ENCODE measurements around the gene LIN9. TPM values are rescaled to one million over a fixed set of nuclear protein-coding genes. Genes with fewer than 3 reads are reported as not detected.
A peak's percentile ranks its signal among the peaks of the same experiment; 100 is the strongest.

The LIN9 gene
- total and polyA plus RNA-seq, 2 of the 8 experiments (the other 6 are each of a cell fraction or from before 2014, with no cell fraction given) = 5.6 to 12.6 TPM

DNA sequence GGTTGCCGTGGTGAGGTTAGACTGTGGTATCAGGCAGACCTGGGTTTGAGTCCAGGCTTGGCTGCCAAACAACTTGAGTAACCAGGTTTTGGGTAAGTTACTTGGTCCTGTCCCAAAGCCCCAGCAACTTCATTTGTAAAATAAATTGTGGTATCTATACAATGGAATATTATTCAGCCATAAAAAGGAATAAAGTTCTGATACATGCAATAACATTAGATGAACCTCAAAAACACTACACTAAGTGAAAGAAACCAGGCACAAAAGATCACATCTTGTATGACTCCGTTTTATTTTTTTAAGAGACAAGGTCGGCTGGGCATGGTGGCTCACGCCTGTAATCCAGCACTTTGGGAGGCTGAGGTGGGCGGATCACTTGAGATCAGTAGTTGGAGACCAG lies 101.9 kb downstream of the LIN9 start:
- H3K36me3 ChIP-seq (ENCODE audit: control insufficient read depth in 2 of 4, insufficient read depth in 4 of 4, low read length in 3 of 4) = no peaks in the 10 kb centered on the region
- no peaks in the 10 kb centered on the region for H3K79me2 ChIP-seq (ENCODE audit: control insufficient read depth in 1 of 2, insufficient read depth in 2 of 2, low read length in 2 of 2)
- H2BK12ac ChIP-seq (ENCODE audit: low read depth, low read length) = peak overlapping the region; percentile 72; the same call in 1 of the 2 replicates
- no peak for FAIRE-seq
- no peak overlapping the region for H2BK20ac ChIP-seq (ENCODE audit: low read length)
- WGBS, 2 experiments (ENCODE audit: extremely low coverage in 1 of 2, insufficient coverage in 1 of 2, insufficient read length in 1 of 2, insufficient replicate concordance in 2 of 2, low coverage in 1 of 2, low lambda C conversion rate in 2 of 2, missing lambda C conversion rate in 1 of 2) = 91% methylated on average over 5 of the region's 5 CpGs; no CpG with 5 or more reads in 1 of the 2 experiments
- no peak overlapping the region for H3K4me2 ChIP-seq (ENCODE audit: insufficient read depth in 1 of 2, low read depth in 2 of 2, low read length in 2 of 2)
- no peak overlapping the region for H3K14ac ChIP-seq (ENCODE audit: insufficient read length)
- H4K8ac ChIP-seq (ENCODE audit: extremely low read depth, insufficient read depth, low read length) = no peak overlapping the region
- H2BK120ac ChIP-seq (replicated peaks; ENCODE audit: low read depth, low read length) = no peak overlapping the region
- H2BK5ac ChIP-seq (ENCODE audit: low read depth, low read length) = no peak overlapping the region
- H2AK5ac ChIP-seq (ENCODE audit: low read depth, low read length) = no peak overlapping the region
- H3K27ac ChIP-seq (ENCODE audit: low read depth, low read length) = no peak overlapping the region
- H3K79me1 ChIP-seq (ENCODE audit: low read depth, low read length) = no peaks in the 10 kb centered on the region
- H4K5ac ChIP-seq (ENCODE audit: insufficient read length, low read depth, low read length) = no peak overlapping the region
- H3K4me3 ChIP-seq (ENCODE audit: extremely low read depth in 1 of 4, insufficient read depth in 2 of 4, low read depth in 3 of 4, low read length in 4 of 4) = no peak overlapping the region
- peaks cover 0 to 4% (median 1%) of the 10 kb centered on the region in 4 experiments; a peak in 2 of 7 replicates for H3K27me3 ChIP-seq (replicated peaks in 1 of 4; ENCODE audit: control insufficient read depth in 3 of 4, extremely low read depth in 1 of 4, insufficient read depth in 3 of 4, low read length in 3 of 4)
- ChIA-PET POLR2A (ENCODE audit: partially characterized antibody) (no interaction called here), CTCF (ENCODE audit: partially characterized antibody) (interaction anchor here (0.7 kb wide), 1 partner anchor 9 kb away, joined by 6 read pairs; no protein-coding TSS in a partner anchor)
- H3K18ac ChIP-seq (ENCODE audit: extremely low read depth, low read length) = no peak overlapping the region
- H3K23me2 ChIP-seq (ENCODE audit: low read depth, low read length) = no peaks in the 10 kb centered on the region
- H2BK15ac ChIP-seq (ENCODE audit: low read length) = no peak overlapping the region
- DNase-seq (ENCODE audit: low read depth in 1 of 2, low spot score in 2 of 2) = no peak
- peaks cover 4 to 14% (median 8%) of the 10 kb centered on the region in 4 experiments for H3K4me1 ChIP-seq (replicated peaks in 1 of 4; ENCODE audit: control insufficient read depth in 3 of 4, insufficient read depth in 4 of 4, low read length in 3 of 4)
- no peak for TF ChIP-seq PHF8 (conservative IDR thresholded peaks at IDR 0.05; ENCODE audit: low read depth, low read length)
- no peak for TF ChIP-seq CTBP2 (IDR thresholded peaks at IDR 0.05; ENCODE audit: borderline replicate concordance, insufficient read depth, insufficient read length, low read length)
- no peak for TF ChIP-seq RNF2 (IDR thresholded peaks at IDR 0.05; ENCODE audit: borderline replicate concordance, low read depth, low read length, missing control alignments, poor library complexity, severe bottlenecking)
- TF ChIP-seq POLR2AphosphoS5 (IDR thresholded peaks at IDR 0.05; ENCODE audit: low read depth, low read length) = no peak
- no peak for TF ChIP-seq EGR1 (IDR thresholded peaks at IDR 0.05; ENCODE audit: borderline replicate concordance, low read depth, low read length)
- H3K23ac ChIP-seq (ENCODE audit: insufficient read length) = no peak overlapping the region
- no peaks in the 10 kb centered on the region for H4K20me1 ChIP-seq (replicated peaks in 1 of 2; ENCODE audit: control insufficient read depth in 1 of 2, insufficient read depth in 2 of 2, low read length in 2 of 2)
- no peak overlapping the region for H3K56ac ChIP-seq (replicated peaks; ENCODE audit: insufficient read length, low read depth, low read length)
- H2AFZ ChIP-seq (ENCODE audit: low read length) = no peak overlapping the region
- no peak overlapping the region for H4K91ac ChIP-seq (replicated peaks; ENCODE audit: insufficient read length, low read length)
- no peak overlapping the region for H3K4ac ChIP-seq (replicated peaks; ENCODE audit: insufficient read length, low read depth, low read length)
- no peak overlapping the region for H3K9ac ChIP-seq (replicated peaks in 1 of 4; ENCODE audit: extremely low read depth in 1 of 4, low read depth in 3 of 4, low read length in 3 of 4)
- no peaks in the 10 kb centered on the region for H3K9me3 ChIP-seq (ENCODE audit: insufficient read depth in 2 of 2, low read depth in 1 of 2, low read length in 1 of 2)

Measured in H1 (cell line).